Activated CD4-positive, alpha-beta T cell treated with anti-CD3 and anti-CD28 coated beads, Interleukin-2, amount 50 U/mL, for 16 hours (primary cell): Measurements from ENCODE around the gene MAP1LC3C.

Experiments
- DNase-seq: peaks from one replicate; pipeline ENCODE4 v3.0.0-alpha.2; 2020

MAP1LC3C gene

GRCh38 chr1:241999026-241999425 is at the start of gene MAP1LC3C:
TSS of gene MAP1LC3C (minus strand) at chr1:241999098. CDS start at chr1:241999008, 90 bp downstream.
- DNase-seq, result no peak

- DNase-seq, result no peak
These were observed 44.3 kb upstream of the MAP1LC3C start for GRCh38 chr1:242043165-242043564.

GRCh38 chr1:242034392-242034791 is 35.5 kb upstream of the MAP1LC3C start:
- no peak for DNase-seq

- no peak for DNase-seq
These were observed 34.5 kb upstream of the MAP1LC3C start for GRCh38 chr1:242033447-242033846.

- no peak for DNase-seq
These were observed 31.2 kb upstream of the MAP1LC3C start for GRCh38 chr1:242030071-242030470.

GRCh38 chr1:242025681-242026080 is 26.8 kb upstream of the MAP1LC3C start:
- DNase-seq, result no peak

GRCh38 chr1:242023805-242024204 is 24.9 kb upstream of the MAP1LC3C start:
- no peak for DNase-seq

- DNase-seq, result no peak
These were observed 20.1 kb upstream of the MAP1LC3C start for GRCh38 chr1:242019018-242019417.

GRCh38 chr1:242017580-242018233 is 18.8 kb upstream of the MAP1LC3C start:
- DNase-seq, result peak; percentile 47

- DNase-seq, result no peak
These were observed 17.6 kb upstream of the MAP1LC3C start for GRCh38 chr1:242016479-242016878.

GRCh38 chr1:242011894-242012660 is 13.2 kb upstream of the MAP1LC3C start:
- no peak for DNase-seq

GRCh38 chr1:242008826-242009495 is 10.1 kb upstream of the MAP1LC3C start:
- DNase-seq, result no peak

- no peak for DNase-seq
These were observed 8.1 kb upstream of the MAP1LC3C start for GRCh38 chr1:242006976-242007375.

- no peak for DNase-seq
These were observed 7.1 kb upstream of the MAP1LC3C start for GRCh38 chr1:242005866-242006535.

GRCh38 chr1:242004751-242005495 is 6.0 kb upstream of the MAP1LC3C start:
- DNase-seq, result no peak

GRCh38 chr1:242002510-242002909 is 3.6 kb upstream of the MAP1LC3C start:
- no peak for DNase-seq

- no peak for DNase-seq
These were observed 3.2 kb upstream of the MAP1LC3C start for GRCh38 chr1:242002072-242002471.

- DNase-seq, result no peak
These were observed 1.5 kb upstream of the MAP1LC3C start for GRCh38 chr1:242000434-242000833.

GRCh38 chr1:241998412-241998921 is 431 bp downstream of the MAP1LC3C start:
- DNase-seq, result peak; percentile 33

- DNase-seq, result no peak
These were observed 1.4 kb downstream of the MAP1LC3C start for GRCh38 chr1:241997401-241997998.

GRCh38 chr1:241994171-241994570 is 4.7 kb downstream of the MAP1LC3C start:
- no peak for DNase-seq

- DNase-seq, result no peak
These were observed 6.2 kb downstream of the MAP1LC3C start for GRCh38 chr1:241992734-241993133.
